Panc1 (cell line): ENCODE measurements around the gene KIR3DL3. TPM values are rescaled to one million over a fixed set of nuclear protein-coding genes. Genes with fewer than 3 reads are reported as not detected.

Source experiments
- total RNA-seq: library from RNA; stranded (reverse); gene quantifications from one replicate; pipeline ENCODE4 v1.2.1, GENCODE V29; 2021; ENCODE audit not compliant: unreplicated experiment

Gene KIR3DL3
- total RNA-seq, 1 experiment from 2014 or later, result not detected

Other genes starting within 250 kb of the KIR3DL3 start
- not detected for gene LAIR2, start 221.6 kb upstream of the KIR3DL3 start, total RNA-seq
- gene LILRA2, start 150.7 kb upstream of the KIR3DL3 start, total RNA-seq, result not detected
- not detected for gene LILRA1, start 130.8 kb upstream of the KIR3DL3 start, total RNA-seq
- 0.08 TPM for gene LILRB1, start 94.0 kb upstream of the KIR3DL3 start, total RNA-seq
- gene LILRB4, start 61.5 kb upstream of the KIR3DL3 start, total RNA-seq, result not detected
- gene KIR2DL3, start 14.1 kb downstream of the KIR3DL3 start, total RNA-seq, result not detected
- gene KIR2DL1, start 45.4 kb downstream of the KIR3DL3 start, total RNA-seq, result not detected
- gene KIR2DL4, start 79.2 kb downstream of the KIR3DL3 start, total RNA-seq, result not detected
- not detected for gene KIR3DL1, start 92.0 kb downstream of the KIR3DL3 start, total RNA-seq
- gene KIR2DS4, start 108.2 kb downstream of the KIR3DL3 start, total RNA-seq, result not detected
- gene KIR3DL2, start 126.0 kb downstream of the KIR3DL3 start, total RNA-seq, result not detected
- gene FCAR, start 149.8 kb downstream of the KIR3DL3 start, total RNA-seq, result not detected
- gene NCR1, start 181.7 kb downstream of the KIR3DL3 start, total RNA-seq, result not detected
- gene NLRP7, start 223.1 kb downstream of the KIR3DL3 start, total RNA-seq, result not detected
- gene NLRP2, start 241.9 kb downstream of the KIR3DL3 start, total RNA-seq, result 0.18 TPM